Astrocyte of the hippocampus (primary cell): Measurements from ENCODE around the gene CYP2S1.

Experiments used
- DNase-seq: peaks from one replicate; pipeline ENCODE4 v3.0.0; 2011; ENCODE audit warnings: low read depth, low spot score

The CYP2S1 gene

DNA sequence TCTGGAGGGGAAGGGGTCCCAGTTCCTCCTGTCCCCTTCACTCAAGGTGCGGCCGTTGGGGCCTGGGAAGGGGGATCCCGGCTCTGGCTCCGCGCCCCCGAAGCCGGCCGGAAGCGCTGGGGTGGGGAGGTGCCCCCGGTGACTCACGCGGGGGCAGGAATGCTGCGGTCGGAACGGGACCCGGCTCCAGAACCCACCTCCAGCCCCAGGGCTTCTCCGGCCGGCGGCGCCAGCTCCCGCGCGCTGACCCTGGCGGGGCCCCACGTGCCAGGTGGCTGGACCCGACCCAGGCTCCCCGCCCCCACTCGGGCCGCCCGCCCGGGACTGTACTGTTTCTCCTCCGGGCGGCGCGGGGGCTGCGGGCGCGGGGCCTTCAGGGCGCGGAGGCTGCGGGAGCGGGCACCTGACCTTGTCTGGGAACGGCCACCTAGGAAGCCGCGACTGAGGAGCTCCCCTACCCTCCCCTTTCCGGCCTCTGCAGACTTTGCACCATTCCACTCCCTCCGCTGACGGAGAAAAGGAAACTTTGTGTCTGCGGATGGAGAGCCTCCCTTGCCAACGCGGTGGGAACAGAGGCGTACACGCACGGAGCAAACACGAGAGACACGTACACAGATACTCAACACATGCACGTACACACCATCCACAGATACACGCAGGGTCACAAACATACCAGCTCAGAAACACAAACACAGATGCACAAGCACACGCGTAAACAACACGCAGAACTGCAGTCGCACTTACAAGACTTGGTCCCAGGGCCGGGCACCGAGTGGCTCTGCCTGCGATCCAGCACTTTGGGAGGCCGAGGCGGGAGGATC lies 33.2 kb downstream of the CYP2S1 start:
- DNase-seq: peak; percentile 96

- no peak for DNase-seq
These were observed 33.9 kb downstream of the CYP2S1 start for GRCh38 chr19:41226874-41227390.

DNA sequence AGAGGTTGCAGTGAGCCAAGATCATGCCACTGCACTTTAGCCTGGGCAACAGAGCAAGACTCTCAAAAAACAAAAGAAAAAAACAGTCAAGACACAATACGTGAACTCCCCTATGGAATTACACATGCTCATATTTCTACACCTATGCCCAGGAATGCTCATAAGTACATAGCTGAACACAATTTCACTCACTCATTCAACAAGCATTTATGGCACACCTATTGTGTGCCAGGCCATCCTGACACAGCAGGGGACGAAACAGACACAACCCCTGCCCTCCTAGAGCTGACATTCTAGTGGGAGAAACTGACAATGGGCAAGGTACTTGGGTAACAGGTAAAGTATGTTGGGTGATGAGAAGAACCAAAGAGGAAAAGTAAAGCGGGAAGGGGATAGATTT lies 35.5 kb downstream of the CYP2S1 start:
- no peak for DNase-seq

- peak; percentile 27 for DNase-seq
These were observed 36.3 kb downstream of the CYP2S1 start for GRCh38 chr19:41229338-41229737.

GRCh38 chr19:41230067-41230857 lies 37.2 kb downstream of the CYP2S1 start:
- no peak for DNase-seq

GRCh38 chr19:41232686-41233085 lies 39.7 kb downstream of the CYP2S1 start:
- no peak for DNase-seq

DNA sequence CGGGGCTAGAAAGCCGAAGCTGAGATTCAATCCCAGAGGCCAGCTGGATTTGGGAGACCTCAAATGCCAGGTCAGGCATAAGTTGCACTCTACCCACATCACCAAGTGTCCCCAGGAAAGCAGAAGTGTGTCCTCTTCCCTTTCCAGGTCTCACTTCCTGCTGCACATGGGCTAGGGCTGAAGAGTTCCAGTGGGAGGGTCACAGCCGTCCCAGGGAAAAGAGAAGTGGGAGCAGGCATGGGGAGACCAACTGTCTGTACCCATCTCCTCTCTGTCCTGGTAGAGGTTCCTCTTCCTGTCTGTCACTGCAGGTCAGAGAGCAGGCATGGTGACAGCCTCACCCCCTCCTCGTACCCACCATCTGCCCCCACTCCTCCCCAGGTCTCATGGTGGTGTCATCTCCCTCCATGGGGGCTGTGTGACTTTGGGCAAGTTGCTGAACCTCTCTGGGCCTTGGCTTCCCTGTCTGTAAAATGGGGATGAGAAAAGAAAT lies 40.8 kb downstream of the CYP2S1 start:
- DNase-seq: no peak

DNA sequence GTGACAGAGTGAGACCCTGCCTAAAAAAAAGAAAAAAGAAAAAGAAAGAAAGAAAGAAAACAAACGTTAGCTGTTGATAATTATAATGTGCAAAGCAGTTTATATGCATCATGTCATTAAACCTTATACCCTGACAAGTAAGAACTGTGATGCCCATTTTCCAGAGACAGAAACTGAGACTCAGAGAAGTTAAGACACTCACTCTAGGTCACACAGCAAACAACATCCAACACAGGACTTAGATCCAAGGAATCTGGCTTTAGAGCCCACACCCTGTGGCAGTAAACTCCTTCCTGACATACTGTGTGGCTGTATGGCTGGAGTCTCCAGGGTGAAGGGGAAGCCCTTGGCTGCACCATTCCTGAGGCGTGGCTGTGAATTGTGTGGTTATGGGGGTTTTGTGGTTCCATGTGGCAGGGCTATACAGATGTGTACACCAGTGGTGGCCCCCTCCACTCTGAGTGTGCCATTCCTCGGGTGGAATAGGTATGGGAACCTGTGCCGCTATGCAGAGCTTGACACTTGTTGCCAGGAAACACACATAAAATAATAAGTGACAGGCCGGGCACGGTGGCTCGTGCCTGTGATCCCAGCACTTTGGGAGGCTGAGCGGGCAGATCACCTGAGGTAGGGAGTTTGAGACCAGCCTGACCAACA lies 41.6 kb downstream of the CYP2S1 start:
- no peak for DNase-seq

GRCh38 chr19:41235480-41235879 lies 42.5 kb downstream of the CYP2S1 start:
- DNase-seq: no peak

DNA sequence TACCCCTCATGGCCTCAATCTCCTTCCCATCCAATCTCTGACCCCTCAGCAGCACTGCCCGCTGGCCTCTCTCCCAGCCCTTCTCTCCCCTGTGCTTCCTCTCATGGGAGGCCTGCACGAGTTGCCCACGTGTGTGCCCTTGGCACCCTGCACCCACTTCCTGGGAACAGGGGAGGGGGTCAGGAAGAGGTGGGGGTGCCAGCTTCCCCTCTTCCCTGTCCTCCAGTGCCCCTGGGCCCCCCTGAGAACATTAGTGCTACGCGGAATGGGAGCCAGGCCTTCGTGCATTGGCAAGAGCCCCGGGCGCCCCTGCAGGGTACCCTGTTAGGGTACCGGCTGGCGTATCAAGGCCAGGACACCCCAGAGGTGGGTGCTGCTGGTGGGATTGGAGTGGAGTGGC lies 45.2 kb downstream of the CYP2S1 start:
- DNase-seq: no peak

GRCh38 chr19:41239363-41239762 lies 46.3 kb downstream of the CYP2S1 start:
- no peak for DNase-seq

DNA sequence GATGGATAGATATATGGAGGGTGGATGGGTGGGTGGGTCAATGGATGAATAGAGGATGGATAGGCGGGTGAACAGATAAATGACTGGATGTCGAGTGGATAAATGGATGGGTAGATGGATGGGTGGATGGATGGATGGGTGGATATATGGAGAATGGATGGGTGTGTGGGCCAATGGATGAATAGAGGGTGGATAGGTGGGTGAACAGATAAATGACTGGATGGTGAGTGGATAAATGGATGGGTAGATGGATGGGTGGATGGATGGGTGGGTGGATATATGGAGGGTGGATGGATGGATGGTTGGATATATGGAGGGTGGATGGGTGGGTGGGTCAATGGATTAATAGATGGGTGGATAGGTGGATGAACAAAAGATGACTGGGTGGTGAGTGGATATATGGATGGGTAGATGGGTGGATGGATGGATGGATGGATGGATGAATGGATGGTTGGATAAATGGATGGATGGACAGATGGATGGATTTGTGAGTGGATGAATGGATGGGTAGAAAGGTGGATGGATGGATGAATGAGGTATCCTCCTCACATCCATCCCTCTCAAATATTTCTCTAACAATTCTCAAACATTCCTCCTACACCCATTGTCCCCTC lies 47.0 kb downstream of the CYP2S1 start:
- no peak for DNase-seq

DNA sequence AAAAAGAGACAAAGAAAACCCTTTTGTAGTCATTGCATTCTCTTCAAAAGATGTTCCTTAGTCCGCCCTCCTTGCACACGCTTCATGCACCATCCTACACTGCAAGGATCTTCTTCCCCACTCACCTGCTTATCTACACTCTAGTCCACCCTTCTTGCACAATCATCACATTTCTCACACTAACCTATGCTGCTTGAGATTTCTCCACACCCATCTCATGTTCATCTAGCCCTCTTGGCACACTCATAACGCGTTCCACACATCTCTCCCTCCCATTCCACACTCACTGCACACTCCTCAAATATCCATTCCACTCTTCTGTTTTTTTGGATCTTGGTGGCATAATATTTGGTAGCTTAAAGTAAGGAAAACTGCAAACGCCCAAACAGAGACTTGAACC lies 48.8 kb downstream of the CYP2S1 start:
- DNase-seq: no peak

DNA sequence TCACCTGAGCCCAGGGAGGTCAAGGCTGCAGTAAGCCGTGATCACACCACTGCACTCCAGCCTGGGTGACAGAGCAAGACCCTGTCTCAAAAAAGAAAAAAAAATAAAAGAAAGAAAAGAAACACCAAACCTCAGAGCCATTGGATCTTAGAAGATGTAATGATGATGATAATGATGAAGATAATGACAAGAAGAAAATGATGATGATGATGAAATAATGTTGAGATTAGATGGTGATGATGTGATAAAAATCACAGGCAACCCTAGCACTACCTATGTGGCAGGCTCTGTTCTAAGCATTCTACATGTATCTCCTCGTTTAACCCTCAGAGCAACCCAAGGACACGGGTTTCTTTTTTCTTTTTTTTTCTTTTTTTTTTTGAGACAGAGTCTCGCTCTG lies 51.1 kb downstream of the CYP2S1 start:
- DNase-seq: no peak

- DNase-seq: no peak
These were observed 52.8 kb downstream of the CYP2S1 start for GRCh38 chr19:41245843-41246242.

- DNase-seq: no peak
These were observed 55.9 kb downstream of the CYP2S1 start for GRCh38 chr19:41248895-41249294.

DNA sequence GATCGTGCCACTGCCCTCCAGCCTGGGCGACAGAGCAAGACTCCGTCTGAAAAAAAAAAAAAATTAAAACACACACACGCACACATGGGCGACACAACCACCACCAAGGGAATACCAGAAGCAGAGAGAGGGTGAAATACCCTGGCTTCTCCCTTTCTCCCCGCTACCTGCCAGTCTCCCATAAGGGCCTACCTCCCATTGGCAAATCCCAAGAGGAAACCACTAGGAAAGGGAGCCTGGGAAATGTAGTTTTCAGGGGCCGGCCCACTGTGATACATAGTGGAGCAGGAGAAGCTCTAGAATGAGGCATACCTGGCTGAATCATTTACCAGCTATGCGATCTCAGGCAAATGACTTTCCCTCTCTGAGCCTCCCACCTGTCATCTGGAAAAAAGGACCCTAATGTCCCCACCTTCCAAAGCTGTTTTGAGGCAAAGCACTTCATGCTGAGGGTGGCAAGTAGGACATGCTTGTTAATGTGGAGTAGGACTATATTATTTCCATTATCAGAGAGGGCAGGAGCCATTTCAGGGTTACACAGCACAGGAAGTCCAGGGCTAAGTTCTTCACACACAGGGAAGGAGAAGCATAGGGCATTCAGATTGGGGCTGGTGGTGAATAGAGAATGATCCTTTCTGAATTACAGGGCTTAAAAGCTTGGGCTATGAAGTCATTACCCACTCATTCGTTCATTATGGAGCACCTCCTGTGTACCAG lies 56.8 kb downstream of the CYP2S1 start:
- no peak for DNase-seq

GRCh38 chr19:41253660-41254059 lies 60.6 kb downstream of the CYP2S1 start:
- DNase-seq: no peak

- DNase-seq: no peak
These were observed 62.2 kb downstream of the CYP2S1 start for GRCh38 chr19:41255171-41255570.
